Erythroblast (primary cell): Measurements from ENCODE around the gene FILIP1L.
"Not testable (repeated sequence)": the region's sequence is repeated elsewhere in the genome, so short reads cannot be mapped to it uniquely, and the experiment has no call there.

ENCODE experiments used
- GATA1 ChIP-seq: IDR thresholded peaks from 2 replicates; pipeline ENCODE4 v1.6.1; 2011; ENCODE audit warnings: low read depth, mild to moderate bottlenecking, control low read depth, low read length, moderate library complexity
- POLR2A ChIP-seq: IDR thresholded peaks from 2 replicates; pipeline ENCODE4 v1.6.1; 2011; ENCODE audit warnings: mild to moderate bottlenecking, low read length

- TF ChIP-seq POLR2A, GATA1: not testable (repeated sequence)
Observed at GRCh38 chr3:99841949-99842348, 272.4 kb downstream of the FILIP1L start.
